DMS114 treated with DMSO at 0.1 percent for 48 hours (cell line): Measurements from ENCODE around the gene RPL7A.
"Not testable (repeated sequence)": the region's sequence is repeated elsewhere in the genome, so short reads cannot be mapped to it uniquely, and the experiment has no call there.

Experiments
- DNase-seq: peaks from one replicate; lab custom pipeline; 2025; ENCODE audit not compliant: unreplicated experiment; lab: John Stamatoyannopoulos, UW

RPL7A gene

DNA sequence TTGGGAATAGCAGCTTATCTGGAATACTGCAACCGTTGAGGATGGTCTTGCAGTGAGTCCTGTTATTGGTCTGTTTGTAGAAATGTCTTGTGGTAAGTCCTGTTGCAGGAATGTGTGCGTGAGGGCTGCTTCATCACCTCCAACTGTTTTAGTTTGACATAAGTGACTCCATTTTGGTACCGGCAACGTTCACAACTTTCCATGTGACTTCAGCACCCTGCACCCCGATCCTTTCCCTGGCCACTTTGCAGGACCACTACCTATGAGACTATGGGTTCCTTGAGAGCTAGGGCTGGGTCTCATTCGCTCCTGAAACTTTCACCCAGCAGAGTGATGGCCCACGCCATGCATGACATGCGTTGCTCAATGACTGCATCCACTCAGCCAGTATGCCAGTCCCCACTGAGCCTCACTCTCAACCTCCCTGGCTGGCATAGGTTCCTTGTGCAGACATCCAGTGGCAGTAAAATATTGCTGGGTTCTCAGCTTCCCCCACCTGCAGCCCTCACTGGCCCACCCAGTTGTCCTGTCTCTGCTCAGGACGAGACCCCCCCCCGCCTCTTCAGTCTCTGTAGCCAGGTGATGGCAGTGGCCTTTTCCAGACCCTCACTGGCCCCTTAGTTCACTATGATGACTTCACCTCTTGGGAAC, 20.1 kb upstream of the RPL7A start:
- DNase-seq: no peak

DNA sequence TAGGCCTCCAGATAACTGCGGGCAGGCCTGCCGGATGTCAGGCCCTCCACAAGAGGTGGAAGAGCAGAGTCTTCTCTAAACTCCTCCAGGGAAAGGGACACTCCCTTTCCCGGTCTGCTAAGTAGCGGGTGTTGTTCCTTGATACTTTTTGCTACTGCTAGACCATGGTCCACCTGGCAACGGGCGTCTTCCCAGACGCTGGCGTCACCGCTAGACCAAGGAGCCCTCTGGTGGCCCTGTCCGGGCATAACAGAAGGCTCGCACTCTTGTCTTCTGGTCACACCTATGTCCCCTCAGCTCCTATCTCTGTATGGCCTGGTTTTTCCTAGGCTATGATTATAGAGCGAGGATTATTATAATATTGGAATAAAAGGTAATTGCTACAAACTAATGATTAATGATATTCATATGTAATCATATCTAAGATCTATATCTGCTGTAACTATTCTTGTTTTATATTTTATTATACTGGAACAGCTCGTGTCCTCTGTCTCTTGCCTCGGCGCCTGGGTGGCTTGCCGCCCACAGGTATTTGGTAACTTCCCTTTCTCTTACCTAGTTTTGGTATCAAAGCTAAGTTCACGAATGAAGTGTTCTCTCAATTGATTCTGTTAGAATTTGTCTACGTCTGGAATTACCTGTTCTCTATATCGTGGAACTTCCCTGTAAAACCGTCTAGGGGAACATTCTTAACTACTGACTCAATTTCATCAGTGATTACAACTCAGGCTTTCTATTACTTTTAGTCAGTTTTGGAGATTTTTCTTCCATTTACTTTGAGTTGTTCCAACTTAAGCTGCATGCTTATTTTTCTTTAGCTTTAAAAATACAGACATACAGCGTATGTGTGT, 18.5 kb upstream of the RPL7A start:
- DNase-seq: not testable (repeated sequence)

DNA sequence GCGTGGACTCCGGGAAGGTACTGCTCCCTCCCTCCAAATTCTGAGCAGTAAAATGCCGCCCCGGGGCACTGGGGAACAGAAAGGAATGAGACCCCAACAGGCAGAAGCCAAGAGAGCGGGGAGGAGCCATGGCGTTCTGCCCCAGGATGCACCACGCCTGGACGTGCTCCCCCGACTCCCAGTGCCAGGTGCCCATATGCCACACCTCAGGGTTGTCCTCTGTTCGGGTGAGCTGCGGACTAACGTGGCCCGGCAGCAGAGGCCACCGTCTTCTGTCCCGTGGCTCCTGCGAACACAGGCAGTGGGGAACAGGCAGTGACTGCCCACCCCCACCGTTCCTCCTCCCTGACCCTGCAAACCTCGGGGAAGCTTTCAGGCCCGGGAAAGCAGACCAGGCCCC, 16.8 kb upstream of the RPL7A start:
- DNase-seq: no peak

DNA sequence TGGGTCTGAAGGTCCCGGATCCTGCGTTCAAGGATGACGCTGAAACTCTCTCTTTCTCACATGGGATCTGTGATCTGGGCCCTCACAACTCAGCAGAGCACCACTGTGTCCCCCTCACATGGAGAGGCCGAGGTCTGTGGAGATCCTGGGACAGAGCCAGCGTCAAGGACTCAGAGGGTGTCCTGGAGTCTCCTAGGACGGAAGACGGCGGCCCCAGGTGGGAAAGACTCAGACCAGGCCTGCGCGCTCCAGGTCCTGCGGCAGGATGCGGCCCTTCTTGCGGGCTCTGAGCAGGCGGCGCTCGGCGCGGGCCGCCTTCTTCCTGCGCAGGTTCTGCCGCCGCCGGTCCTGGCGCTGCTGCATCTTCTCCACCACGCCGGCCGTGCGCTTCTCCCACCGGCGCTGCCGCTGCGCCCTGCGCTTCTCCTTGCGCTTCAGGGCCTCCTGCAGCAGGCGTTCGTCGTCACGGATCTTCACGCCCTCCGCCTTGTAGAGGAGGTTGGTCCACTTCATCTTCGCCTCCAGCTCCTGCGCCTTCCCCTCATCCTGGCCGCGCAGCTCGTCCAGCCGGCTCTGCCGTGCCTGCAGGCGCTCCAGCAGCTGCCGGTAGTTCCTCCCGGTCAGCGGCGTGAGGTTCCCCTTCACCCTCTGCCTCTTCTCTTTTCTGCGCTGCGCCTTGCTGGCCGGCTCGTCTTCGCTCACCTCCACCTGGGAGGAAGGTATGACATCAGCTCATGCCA, 16.2 kb upstream of the RPL7A start:
- DNase-seq: no peak

DNA sequence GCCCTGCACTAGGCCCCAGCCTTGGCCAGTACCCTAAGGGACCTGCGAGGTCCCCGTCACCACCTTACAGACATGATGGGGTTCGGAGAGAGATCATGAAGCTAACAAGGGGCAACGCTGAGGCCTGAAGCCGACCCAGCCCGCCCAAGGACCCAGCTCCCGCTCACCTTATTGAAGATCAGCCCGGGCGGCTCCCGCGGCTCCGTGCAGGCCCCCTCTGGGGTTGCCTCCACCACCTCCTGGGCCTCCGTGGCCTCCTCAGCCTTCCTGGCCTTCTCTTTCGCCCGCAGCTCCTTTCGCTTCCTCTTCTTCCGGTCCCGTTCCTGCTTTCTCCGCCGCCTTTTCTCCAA, 15.7 kb upstream of the RPL7A start:
- DNase-seq: no peak

DNA sequence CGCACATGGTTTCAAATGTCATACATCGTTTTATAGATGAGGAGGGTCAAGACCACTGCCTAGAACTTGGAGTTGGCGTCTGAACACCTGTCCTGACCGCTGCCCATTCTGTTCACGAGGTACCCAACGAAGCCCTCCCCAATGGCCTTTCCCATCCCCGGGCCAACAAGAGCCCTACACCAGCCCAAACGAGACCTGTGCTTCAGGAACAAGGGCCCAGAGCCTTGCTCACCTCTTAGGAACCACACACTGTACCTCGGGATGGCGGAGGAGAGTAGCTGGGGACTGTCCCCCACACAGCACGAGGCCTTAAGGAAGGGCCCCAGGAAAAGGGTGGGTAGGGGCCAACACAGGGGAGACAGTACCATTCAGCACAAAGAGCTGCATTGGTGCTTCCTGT, 15.0 kb upstream of the RPL7A start:
- DNase-seq: no peak

DNA sequence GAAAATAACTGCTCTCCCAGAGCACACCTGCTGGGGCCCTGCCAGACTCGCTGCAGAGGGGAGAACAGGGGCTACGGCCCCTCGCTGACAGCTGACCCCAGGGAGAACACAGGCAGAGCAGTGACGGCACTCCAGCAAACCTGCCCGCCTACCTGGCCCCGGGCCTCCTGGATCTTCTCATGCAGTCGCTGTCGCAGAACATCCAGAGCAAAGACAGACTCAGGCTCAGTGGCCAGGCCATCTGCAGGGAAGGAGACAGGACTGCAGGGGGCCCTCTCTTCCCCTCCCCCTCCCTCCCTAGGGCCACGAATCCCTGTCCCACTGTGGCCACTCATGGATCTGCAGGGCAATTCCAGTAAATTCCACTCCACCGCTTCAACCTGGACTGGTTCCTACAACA, 14.5 kb upstream of the RPL7A start:
- no peak for DNase-seq

DNA sequence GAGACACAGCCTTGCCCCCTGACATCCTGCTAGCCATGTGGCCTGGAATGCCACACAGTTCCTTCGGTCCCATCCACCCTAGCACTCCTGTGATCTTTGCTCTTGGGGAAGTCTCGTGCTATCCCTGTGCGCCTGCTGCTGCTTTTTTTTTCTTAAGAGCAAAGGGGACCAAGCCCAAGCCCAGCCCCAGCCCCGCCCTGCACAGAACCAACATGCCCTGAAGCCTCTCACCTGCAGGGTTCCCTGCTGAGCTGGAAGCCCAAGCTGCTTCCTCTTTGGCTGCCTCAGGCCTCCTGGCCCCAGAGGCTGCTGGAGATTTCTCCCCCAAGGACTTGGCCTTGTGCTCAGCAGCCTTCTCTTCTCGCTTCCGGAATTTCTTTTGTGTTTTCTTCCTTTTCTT, 13.9 kb upstream of the RPL7A start:
- DNase-seq: no peak

DNA sequence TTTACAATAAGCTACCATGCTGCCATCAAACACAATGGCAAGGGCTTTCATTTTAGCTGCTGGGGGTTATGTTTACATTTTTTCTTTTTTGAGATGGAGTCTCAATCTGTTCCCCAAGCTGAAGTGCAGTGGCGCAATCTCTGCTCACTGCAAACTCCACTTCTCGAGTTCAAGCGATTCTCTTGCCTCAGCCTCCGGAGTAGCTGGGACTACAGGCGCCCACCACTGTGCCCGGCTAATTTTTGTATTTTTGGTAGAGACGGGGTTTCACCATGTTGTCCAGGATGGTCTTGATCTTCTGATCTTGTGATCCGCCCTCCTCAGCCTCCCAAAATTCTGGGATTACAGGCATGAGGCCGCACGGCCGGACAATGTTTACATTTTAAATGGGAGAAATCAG, 13.1 kb upstream of the RPL7A start:
- not testable (repeated sequence) for DNase-seq

DNA sequence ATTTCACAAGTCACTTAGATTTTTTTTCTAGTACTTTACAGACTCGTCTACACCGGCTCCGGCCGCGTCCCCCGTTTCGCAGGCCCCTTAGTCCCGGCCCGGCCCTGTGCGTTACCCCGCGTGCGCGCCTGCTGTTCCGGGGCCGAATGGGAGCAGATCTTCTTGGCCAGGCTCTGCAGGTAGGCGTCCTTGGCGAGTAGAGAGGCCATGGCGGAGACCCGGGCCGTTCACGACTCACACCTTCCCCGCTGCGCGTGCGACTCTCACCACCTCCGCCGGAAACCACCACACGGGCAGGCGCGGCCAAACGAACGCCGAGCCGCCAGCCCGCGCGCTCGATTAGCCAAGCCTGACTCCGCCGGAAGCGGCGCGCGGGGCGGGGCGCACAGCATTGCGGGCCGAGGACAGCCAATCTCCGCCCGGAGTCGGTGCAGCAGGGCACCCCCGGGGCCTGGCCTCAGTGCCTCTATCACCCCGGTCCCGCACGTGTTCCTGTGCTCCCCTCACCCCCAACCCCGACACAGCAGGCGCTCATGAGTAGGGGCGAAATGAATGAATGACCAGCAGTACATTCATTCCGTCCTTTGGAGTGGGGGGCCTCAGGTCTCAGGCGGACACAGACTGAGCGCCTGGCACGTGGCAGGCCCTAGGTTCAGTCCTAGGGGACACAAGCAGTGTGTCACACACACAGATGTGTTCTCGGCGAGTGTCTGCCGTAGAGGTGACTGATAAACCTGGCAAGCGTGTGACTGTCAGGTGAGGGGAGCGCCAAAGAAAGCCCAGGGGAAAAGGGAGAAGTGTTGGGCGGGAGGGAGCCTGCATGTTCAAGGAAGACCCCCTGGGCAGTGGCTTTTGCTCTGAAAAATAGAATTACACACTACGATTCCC, 11.8 kb upstream of the RPL7A start, which contains the start of gene SURF6:
Gene SURF6, minus strand, starts transcription at position 265 of the 888 bp plus-strand sequence. Its CDS starts 56 bp downstream, at position 209.
- DNase-seq: peak; percentile 65

DNA sequence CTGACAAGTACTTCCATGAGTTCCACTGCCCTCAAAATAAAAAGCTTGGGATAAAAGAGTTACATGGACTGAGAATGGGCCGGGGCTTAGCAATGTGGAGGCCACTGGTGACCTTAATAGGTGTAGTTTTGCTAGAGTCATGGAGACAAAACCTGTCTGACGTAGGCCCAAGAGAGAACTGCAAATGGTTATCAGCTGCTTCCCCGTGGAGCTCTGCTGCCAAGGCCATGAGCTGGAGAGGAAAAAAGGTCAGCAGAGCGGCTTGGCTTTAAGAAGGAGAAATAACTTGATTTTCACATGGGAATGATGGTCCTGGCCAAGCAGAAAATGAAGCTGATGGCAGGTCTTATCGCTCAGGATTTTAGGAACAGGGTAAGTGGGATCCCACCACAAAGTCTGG, 8.4 kb upstream of the RPL7A start:
- DNase-seq: no peak

DNA sequence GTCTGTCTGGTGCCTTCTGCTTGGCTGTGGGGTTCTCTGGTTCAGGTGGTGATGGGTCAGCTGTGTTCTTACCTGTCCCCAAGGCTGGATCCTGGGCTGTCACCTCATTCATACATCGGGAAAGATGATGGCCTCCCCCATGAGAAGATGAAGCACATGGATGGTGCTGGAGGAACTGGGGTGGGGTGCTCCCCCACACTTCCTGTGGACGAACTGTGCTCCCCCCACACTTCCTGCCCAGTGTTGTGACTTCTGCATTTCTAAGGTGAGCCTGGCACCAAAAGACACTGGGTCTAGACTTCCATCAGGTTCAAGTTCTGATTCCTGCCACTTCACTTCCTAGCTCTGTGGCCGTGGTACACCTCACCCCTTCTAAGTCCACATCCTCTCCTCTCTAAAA, 7.8 kb upstream of the RPL7A start:
- no peak for DNase-seq

DNA sequence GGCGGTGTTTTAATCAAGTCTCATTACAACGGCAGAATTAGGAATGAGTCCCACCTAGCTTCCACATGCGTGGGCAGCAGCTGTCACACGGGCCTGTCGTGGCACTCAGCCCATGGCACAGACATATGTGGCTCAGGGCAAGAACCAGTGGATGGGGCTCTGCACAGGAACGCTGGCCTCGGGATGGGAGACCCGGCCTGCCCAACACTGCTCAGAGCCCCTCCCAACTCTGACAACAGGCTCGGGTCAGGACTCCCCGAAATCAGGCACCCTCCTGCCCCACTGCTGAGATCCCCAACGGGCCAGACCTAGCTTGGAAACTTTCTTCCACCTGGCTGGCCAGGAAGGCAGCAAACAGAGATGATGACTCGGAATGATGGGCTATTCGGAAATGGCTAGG, 7.1 kb upstream of the RPL7A start:
- DNase-seq: no peak

DNA sequence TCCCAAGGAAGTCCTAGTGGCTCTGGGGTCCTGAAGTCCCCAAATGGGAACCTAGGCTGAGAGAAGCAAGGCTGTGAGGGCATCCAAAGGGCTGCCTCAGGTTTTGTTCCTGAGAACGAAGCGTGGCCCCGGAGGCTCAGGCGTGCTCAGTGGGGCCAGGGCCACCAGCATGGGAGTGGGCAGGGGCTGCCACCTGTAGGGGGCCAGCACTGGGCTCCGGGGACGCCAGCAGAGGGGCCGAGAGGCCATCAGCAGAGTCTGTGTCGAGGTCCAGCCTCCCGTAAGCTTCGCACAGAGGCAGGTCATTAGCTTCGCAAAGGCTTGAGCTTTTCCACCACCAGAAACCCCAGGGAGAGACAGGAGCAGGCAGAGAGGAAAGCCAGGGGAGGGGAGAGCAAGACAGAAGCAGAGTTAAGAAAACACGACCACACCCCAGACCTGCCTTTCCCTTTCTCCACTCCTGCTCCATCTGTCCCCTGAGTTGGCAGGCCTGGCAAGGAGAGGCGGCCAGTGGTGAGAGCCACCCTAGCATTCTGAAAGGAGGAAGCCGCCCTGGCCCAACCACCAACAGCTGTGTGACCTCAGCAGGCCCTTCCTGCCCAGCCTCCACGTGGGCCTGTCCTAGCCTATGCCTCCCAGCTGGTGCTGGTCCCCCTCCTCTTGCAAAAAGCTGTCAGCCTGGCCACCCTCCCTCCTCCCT, 6.5 kb upstream of the RPL7A start:
- no peak for DNase-seq

DNA sequence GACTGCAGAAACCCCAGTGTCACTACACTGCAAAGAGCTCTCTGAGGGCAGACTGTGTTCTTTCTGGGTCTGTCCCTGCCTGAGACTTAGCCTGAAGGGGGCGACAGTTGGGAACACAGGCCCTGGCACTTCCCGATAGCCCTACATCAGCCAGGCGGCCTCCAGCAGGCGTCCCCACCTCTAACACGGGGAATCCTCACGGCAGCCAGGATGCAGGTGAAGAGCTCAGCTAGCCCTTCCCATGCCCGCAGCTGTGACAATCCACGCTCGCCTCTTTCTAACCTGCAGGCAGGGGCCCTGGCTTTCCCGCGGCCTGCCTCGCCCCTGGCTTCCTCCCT, 6.0 kb upstream of the RPL7A start:
- DNase-seq: no peak

DNA sequence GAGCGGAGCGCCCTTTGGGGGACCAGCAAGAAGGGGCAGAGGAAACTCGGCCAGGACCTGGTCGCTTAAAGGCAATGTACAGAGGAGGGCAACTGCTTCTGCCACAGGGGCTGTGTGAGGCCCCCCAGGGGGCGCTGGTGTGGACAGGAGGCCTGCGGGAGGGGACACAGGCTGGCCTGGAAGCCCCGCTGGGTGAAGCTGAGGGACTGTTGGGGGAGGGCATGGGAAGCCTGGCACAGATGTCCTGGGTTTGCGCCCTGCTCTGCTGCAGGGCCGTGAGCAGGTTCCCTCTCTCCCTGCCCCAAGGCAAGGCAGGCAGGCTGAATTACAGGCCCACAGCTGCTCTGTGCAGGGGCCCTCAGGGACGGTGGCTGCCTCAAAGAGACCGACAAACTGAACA, 5.4 kb upstream of the RPL7A start:
- no peak for DNase-seq

DNA sequence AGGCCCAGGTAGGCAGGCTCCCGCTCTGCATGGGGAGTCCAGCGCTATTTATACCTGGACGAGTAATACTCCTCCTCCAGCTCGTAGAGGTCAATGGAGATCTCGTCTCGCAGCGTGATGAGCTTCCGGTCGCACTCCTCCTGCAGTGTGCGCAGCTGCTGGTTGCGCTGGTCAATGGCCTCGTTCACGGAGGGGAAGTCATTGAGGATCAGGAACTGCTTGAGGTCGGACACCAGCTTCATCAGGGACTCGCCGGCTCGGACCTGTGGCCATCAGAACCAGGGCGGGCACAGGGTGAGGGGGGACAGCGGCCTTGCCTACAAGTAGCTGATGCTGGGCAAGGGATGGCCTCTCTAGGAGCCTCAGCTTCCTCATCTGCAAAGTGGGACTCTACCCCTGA, 3.9 kb upstream of the RPL7A start:
- DNase-seq: no peak

DNA sequence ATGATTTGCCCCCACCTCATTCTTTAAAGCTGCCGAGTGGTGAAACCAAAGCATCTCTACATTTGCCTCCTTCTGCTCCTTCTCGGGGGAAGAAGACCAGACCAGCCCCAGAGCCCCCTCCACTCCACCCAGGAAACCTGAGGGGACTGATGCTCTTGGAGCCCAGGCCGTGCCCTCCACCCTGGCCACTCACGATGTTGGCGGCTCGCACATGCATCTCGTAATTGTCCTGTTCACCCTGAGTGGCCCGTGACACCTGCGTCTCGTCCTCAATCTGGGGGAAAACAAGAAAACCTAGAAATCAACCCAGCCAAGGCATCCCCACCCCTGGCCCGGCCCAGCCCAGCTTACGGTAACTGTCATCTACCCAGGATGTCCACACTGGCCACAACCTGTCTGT, 3.0 kb upstream of the RPL7A start:
- DNase-seq: no peak

DNA sequence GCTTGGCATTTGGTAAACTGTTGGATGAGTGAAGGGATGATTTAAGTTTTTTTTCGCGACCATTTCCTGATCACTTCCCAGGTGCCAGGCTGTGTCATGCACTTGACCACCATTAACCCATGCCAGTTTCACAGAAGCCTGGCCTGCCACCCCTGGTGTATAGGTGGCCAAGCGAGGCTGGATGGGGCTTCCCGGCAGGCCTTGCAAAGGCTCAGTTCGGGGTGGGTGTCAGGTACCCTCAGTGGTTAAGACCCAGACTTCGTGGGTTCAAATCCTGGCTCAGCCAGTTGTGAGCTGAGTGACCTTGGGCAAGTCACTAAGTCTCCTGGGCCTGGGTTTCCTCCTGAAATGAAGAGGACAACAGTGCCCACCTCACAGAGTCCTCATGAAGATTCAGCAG, 2.4 kb upstream of the RPL7A start:
- DNase-seq: no peak

DNA sequence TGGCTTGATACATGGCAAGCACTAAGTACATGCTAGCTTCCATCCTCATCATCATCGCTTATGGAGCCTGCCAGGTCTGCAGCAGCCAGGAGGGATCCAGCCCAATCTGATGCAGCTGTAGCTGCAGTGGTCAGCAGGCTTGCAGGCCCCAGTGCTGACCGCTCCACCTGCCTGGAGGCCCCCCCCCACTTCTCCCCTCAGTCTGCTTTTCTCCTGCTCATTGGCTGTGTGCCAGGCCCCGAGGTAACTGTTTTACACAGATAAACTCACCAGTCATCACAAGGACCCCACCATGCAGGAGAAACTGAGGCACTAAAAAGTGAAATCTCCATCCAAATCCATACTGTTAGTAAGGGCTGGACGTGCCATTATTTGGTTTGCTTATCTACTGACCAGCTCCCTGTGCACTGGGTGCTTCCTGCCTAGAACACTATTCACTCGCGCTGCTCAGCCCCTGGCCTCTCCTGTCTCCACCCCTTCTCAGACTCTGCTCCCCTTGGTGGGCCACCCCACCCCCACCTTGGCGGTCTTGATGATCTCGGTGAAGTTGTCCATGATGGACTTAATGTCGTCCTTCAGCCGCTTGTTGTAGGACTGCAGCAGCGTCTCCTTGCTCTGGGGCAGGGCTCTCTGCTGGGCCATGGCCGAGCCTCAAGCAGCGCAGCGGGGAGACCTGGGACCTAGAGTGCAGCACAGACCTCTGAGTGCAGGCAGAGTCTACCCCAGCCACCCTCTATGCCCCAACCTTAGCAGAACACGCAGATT, 1.8 kb upstream of the RPL7A start:
- no peak for DNase-seq
